ENCODE data around the gene FBRSL1.
"Not testable (repeated sequence)": the region's sequence is repeated elsewhere in the genome, so short reads cannot be mapped to it uniquely, and the experiment has no call there.

FBRSL1 gene

DNA sequence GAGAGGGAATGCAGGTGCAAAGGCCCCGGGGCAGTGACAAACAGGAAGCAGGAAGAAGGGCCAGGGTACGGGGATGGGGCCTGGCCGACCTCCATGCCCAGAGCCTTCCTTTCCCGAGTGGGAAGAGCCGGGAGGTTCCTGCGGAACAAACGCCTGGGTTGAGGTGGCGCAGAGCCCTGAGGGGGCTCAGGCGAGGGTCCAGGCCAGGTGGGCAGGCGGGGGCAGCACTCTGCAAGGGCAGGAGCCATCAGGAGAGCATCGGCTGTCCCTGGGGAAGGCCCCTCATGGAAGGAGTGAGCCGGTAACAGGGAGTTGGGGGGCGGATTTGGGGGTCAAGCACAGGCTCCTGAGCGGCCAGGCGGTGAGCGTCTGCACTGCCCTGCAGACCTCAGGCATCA is 18.1 kb upstream of the FBRSL1 start:
- no peak for DNase-seq

DNA sequence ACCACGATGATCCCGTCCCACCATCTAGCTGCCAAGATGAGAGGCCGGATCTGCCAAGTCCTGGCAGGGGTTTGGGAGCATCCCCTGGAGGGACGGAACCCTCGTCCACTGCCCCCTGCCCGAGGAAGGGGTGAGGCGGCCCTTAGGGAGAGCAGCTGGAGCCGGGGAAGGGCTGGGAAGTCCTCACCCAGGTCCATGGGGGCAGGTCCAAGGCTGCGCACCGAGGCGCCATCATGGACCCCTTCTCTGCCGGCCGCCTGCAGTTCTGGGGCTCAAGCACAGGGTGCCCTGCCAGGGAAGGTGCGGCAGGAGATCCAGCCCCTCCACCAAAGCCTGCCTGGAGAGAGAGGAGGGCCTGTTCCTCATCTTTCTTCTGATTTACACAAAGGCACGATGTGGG is 17.6 kb upstream of the FBRSL1 start:
- DNase-seq = no peak

DNA sequence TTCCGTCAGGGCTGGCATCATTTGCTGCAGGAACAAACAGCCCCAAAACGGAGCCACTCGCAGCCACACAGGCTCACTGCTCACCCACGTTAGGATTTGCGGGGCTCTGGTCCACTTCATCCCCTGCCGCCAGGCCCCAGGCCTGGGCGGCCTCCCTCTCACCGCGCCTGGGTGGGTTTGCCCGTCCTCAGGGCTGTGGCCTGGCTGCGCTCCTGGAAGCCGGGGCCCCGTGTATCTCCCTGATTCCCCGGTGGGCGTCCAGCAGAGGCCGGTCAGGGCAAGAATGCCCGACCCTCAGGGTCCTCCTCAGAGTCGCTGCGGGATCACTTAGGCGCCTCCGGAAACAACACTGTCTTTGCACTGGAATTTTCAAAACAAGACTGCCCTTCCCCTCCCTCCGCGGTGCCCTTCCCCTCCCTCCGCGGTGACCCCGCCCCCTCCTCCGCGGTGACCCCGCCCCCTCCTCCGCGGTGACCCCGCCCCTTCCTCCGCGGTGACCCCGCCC is 15.7 kb upstream of the FBRSL1 start:
- DNase-seq = no peak

DNA sequence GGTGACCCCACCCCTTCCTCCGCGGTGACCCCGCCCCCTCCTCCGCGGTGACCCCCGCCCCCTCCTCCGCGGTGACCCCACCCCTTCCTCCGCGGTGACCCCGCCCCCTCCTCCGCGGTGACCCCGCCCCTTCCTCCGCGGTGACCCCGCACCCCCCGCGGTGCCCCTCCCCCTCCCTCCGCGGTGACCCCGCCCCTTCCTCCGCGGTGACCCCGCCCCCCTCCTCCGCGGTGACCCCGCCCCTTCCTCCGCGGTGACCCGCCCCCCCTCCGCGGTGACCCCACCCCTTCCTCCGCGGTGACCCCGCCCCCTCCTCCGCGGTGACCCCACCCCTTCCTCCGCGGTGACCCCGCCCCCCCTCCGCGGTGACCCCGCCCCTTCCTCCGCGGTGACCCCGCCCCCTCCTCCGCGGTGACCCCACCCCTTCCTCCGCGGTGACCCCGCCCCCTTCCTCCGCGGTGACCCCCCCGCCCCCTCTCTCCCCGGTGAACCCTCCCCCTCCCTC is 15.1 kb upstream of the FBRSL1 start:
- DNase-seq = not testable (repeated sequence)

DNA sequence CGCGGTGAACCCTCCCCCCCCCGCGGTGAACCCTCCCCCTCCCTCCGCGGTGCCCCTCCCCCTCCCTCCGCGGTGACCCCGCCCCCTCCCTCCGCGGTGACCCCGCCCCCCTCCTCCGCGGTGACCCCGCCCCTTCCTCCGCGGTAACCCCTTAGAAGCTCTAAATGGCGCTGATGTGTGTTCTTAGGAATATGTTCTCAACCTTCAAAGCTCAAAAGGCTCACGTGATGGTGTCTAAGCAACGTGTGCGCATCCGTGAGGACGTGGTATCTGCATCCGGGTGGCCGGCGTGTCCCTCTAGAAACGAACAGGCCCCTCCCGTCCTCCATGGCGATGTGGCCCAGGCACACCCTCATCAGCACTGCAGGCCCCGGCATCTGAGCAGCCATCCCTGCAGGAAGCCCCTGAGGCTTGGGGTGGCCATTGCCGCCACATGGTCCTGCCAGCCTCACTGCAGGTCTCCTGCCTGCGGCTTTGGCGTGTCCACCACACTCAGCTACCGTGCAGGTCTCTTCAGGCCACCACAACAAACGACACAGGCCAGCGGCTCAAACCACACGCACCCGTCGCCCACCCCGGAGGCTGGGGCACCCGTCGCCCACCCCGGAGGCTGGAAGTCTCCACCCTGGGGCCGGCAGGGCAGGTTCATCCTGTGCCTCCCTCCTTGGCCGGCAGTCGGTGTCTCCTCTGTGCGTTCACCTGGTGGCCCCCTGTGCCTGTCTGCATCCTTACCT is 14.5 kb upstream of the FBRSL1 start:
- no peak for DNase-seq

DNA sequence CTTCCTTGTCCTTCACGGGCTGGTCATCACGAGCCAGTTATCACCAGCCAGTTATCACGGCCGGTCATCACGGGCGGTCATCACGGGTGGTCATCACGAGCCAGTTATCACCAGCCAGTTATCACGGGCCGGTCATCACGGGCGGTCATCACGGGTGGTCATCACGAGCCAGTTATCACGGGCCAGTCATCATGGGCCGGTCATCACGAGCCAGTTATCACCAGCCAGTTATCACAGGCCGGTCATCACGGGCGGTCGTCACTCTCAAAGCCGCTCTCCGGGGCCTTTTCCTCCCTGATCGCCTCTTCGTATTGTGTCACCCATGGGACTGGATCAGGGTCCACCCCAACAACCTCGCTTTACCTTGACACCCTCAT is 13.9 kb upstream of the FBRSL1 start:
- no peak for DNase-seq

DNA sequence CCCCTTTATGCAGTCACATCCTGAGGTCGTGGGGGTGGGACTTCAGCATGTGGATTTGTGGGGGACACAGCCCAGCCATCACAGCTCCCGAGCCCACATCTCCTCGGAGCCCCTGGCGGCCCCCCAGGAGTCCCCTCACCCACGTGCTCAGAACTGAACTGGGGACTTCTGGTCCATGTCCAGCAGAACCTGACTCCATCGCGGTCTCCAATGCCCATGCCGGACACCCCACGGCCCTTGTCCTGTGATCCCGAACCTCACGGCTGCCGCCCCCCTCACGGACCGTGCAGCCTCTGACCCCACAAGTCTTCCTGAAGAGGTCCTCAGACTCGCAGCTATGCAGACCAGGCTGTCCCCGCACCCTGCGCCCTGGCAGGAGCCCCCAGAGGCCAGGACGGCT is 13.5 kb upstream of the FBRSL1 start:
- DNase-seq = no peak

DNA sequence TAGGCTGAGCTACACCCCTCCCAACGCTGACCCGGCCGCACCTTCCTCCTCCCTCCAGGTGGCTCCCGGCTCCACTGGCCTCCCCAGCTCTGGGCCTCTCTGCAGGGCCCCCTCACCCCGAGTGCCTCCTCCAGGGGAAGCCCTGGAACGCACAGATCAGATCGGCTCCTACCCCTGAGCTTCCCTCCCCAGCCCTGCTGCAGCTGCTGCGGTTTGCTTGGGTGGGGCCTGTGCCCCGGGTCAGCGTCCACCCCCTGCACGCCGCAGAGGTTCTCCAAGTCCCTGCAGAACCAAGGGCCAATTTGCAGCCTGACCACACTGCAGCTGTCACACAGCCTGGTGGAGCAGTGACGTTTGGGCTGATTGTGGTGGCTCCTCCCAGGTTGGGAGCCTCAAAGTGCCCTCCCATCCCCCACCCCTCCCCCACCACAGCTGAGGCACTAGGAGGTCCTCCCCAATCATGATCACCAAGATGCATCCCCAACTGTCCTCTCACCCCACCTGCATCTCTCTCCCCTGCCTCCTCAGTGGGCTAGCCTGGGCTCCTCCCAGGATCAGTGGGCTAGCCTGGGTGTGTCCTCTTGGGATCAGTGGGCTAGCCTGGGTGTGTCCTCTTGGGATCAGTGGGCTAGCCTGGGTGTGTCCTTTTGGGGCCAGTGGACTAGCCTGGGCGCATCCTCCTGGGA is 12.8 kb upstream of the FBRSL1 start:
- DNase-seq = peak; percentile 92

DNA sequence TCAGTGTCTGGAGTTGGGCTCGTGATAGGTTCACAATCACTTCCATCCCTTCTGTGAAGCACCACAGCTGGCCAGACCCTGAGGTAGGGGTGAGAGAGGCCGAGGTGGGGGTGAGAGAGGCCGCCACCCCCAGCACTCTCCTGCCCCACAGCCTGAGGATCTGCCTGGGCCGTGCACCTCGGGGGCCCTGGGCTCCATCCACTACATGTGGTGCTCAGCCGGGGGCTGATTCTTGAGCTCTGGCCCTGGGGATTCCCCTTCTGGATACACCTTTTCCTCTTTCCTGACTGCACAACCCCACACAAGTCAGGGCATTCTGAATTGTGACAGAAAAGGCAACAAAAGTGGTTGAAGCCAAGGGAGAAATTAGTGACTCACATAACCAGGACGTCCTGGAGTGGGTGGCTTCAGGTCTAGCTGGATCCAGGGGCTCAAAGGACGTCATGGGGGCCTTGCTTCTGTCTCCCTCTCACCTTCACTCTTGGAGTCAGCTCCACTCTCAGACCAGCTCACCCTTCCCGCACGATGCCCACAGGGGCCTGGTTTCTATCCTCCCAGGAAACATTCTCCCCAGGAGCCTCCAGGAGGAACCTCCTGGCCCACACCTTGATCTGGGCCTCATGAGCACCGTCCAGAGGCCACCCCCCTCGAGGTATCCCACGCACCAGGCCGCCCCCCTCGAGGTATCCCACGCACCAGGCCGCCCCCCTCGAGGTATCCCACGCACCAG is 12.1 kb upstream of the FBRSL1 start:
- DNase-seq = no peak

DNA sequence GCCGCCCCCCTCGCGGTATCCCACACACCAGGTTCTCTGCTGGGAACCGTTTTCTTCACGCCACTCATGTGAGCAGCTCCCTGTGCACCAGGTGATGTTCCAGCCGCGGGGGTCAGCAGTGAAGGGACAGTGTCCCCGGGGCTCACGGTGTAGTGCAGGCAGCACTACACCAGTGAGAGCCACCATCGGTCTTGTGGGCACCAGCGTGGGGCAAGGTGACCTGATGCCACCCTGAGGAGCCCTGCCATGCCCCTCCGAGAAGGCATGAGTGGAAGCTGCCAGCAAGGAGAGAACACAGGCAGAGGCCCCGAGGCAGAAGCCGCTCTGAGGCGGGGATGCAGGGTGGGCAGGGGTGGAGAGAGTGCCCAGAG is 11.5 kb upstream of the FBRSL1 start:
- DNase-seq = no peak

DNA sequence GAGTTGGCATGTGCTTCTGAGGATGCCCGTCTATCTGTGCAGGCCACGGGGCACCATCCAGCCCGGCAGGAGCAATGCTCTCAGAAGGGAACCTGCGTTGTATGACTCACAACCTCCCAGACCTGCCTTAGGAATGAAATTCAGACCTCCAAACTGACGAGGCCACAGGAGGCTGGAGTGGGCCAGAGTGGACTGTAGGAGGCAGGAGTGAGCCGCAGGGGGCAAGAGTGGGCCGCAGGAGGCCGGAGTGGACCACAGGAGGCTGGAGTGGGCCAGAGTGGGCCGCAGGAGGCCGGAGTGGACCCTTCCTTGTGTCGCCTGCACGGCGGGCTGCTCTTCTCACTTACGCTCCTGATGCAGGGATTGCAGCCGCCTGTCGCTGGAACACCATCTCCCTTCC is 11.1 kb upstream of the FBRSL1 start:
- no peak for DNase-seq

DNA sequence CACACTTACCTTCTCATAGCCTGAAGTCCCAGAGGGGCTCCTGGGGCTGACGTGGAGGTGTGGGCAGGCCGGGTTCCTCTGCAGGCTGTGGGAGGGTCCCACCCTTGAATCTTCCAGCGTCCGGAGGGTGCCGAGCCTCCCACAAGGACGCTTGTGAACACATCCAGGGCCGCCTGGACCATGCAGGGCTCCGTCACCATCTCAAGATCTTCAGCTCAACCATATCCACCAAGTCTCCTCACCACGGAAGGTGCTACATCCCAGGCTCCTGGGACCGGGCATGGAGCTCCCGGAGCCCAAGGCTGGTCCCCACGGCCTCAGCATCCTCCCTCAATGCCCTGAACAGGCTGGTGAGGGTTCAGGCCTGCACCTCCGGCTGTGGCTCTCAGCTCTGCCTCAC is 10.7 kb upstream of the FBRSL1 start:
- no peak for DNase-seq

DNA sequence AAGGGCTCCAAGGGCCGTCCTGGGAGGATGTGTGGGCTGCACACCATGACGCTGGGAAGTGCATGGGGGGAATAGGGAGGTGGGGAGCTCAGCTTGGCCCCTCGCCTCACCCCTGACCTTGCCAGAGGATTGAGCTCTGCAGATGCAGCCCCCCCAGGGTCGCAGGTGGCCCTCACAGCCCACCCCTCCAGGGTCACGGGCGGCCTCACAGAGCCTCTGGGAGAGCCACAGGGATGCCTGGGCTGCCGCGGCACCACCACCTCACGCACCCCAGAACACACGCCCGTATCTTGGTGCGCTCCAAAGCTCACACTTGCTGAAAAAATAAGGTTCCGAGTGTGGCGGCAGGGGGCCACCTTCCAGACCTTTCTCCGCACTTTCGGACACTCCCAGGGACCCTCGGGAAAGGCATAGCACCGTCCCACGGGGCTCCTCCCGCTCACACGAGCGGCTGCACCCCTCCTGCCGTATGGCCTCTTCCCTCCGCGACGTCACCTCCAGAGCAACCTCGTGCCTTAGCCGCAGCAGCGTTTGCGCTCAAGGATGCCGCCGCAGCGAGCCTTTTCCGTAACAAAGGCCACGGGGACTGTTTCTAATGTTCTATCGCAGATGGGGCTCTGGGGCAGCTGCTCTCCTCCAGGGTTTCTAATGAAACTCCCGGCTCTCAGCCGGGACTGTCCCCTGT is 9.9 kb upstream of the FBRSL1 start:
- DNase-seq = no peak

DNA sequence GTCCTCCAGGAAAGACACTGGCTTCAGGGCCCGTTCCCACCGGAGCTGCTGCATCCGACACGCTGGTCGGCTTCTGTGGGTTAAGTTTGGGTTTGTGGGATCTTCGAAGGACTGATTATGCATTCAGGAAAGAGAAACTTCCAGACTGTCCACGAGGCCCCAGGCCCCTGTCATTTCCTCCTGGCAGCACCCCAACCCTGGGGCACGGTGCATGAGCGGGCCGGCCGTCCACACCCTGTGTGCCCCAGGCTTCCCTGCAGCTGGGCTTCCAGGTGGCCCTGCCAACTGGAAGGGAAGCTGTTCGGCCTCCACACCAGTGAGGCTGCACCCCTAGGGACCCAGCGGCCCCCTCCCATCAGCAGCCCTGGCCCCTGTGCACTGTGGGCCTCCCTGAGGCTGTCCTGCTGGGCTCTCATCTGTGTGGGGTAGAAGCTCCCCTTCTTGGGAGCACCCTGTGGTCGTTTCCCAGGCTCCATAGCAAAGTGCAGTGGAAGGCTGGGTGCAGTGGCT is 9.3 kb upstream of the FBRSL1 start:
- no peak for DNase-seq

DNA sequence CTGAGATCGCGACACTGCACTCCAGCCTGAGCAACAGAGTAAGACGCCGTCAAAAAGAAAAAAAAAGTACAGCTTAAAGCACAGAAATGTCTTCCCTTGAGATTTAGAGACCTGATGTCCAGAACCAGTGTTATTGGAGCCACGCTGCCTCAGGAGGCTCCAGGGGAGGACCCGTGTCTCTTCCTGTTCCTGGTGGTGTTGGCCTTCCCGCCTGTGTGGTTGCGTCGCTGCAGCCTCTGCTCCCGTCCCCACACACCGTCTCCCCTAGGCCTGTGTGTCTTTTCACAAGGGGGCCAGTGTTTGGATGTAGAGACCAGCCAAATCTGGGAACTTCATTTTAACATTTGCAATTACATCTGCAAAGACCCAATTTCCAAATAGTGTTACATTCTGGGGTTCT is 8.6 kb upstream of the FBRSL1 start:
- no peak for DNase-seq

DNA sequence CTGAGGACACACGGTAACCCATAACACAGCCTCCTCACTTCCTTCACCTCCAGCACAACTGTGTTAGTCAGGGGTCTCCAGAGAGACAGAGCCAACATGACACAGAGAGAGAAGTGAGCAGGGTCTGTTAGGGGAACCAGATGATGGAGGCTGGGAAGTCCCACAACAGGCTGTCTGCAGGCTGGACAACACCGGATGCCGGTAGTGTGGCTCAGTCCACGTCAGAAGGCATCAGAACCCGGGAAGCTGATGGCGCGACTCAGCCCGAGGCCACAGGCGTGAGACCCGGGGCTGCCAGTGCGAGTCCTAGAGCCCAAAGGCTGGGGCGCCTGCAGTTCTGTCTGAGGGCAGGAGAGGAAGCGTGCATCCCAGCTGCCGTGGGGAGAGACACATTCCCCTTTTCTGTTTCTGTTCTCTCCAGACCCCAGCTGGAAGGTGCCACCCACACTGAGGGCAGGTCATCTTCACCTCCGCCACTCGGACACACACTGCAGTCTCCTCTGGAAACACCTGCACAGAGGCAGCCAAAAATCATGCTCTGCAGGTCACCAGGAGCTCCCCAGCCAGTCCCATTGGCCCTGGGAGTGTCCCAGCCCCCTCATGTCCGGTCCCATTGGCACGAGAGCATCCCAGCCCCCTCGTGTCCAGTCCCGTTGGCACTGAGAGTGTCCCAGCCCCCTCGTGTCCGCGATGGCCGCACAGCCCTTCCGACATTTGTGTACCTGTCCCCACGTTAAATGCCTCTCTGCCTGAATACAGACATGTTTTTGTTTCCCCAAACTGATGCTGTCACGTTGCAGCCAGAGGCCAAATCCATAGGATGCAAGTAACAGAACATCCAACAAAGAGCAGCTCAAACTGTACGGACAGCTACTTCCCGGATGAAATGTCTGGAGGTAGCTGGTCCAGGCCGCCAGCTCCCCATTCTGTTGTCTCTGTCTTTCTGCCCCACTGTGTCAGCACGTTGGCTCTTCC is 7.9 kb upstream of the FBRSL1 start:
- no peak for DNase-seq

DNA sequence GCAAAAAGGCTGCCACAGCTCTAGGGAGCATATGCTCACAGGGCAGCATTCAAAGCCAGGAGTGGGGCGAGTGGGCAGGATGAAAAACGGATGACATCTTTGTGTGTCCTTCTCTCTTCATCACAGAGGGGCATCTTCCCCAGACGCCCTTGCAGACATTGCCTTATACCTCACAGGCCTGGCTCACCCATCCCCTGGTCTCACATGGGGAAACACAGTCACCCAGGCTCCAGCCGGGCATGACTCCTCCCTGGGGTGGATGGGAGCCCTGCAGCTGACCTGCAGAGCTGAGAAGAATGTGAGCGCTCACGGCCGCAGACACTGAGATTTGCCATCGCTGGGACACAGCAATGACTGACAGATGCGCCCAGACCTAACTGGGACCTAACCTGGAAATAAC is 7.2 kb upstream of the FBRSL1 start:
- DNase-seq = no peak

DNA sequence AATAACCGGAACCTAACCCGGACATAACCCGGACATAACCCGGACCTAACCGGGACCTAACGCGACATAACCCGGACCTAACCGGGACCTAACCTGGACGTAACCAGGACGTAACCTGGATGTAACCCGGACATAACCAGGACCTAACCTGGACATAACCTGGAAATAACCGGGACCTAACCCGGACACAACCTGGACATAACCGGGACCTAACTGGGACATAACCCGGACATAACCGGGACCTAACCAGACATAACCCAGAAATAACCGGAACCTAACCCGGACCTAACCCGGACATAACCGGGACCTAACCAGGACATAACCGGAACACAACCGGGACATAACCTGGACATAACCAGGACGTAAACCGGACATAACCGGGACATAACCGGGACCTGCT is 6.7 kb upstream of the FBRSL1 start:
- DNase-seq = no peak

DNA sequence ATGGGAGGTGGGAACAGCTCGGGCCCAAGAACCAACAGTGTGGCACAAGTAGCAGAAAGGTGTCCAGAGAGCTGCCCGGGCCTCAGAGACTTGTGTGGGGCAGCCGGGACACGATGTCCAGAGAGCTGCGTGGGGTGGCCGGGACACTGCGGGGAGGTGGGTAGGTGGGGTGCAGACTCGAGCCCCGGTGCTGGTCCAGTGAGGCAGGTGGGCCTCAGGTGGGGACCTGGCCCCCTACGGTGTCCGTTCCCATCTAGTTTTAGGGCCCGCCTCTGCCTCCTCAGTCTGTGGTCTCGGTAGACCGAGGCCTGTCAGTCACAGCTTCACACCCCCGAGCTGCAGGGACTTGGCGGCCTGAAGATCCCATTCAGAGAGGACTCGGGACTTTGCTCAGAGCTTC is 6.3 kb upstream of the FBRSL1 start:
- no peak for DNase-seq

DNA sequence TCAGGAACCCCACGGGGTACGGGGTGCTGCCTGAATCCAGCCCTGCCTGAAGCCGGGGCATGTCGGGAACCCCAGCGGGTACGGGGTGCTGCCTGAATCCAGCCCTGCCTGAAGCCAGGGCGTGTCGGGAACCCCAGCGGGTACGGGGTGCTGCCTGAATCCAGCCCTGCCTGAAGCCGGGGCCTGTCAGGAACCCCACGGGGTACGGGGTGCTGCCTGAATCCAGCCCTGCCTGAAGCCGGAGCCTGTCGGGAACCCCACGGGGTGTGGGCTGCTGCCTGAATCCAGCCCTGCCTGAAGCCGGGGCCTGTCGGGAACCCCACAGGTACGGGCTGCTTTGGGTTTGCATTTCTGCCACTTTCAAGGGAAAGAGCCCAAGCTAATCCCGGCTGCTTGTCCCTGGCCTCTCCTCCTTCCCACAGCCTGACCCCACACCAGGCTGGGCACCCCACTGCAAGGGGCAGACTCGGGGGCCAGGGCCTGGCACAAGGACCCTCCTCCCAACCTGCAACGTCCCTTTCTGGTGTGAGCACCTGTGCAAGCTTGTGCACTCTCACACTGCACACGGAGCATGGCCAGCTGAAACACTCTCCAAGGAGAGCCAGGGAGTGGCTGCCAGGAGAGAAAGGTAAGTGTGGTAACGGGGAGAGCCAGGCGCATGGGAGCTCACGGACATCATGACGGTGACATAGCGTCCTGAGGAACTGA is 5.6 kb upstream of the FBRSL1 start:
- DNase-seq = no peak

DNA sequence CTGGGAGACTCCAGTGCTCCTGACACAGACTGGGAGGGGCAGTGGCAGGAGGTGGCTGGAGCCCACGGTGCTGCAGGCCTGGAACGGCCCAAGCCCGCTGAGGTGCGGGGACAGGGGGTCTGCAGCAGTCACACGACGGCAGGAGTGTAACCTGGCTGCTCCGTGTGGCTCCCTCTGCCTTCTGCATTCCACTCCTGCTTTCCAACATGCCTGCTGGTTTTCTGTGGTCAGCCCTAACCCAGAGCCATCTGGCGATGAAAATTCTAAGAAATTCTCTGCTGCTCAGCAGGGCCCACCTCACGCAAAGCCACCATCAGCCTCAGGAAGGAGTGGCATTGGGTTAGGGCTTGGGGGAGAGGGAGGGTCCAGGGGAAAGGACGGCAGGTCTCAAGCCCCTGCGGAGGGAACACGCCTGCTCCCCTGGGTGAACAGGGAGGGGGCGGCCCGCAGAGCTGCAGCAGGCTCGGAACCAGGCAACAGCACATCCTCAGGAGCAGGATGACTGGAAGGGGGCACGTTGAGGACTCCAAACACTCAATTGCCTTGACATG is 5.0 kb upstream of the FBRSL1 start:
- DNase-seq = no peak
